ENCODE results near the gene LGI2. TPM values are rescaled to one million over a fixed set of nuclear protein-coding genes. Genes with fewer than 3 reads are reported as not detected.

LGI2 gene
- total and polyA plus RNA-seq, 2 of the 8 experiments (the other 6 are each of a cell fraction or from before 2014, with no cell fraction given): 2.3 to 4.0 TPM

DNA sequence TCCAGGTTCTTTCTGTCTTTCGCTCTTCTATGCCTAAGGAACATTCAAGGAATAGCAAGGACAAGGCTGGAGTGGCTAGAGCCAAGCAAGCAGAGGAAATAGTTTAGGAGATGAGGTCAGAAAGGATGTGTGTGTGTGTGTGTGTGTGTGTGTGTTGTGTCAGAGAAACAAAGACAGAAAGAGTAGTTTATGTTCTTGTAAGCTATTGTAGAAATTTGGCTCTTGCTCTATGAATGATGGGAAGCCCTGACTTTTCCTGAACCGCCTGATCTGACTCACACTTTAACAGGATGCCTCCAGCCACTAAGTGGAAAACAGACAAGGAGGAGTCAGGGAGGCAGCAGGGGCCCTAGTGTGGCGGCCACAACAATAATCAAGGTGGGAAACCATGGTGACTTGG, 39.7 kb downstream of the LGI2 start (continued):
- TF ChIP-seq, protein P1, sequence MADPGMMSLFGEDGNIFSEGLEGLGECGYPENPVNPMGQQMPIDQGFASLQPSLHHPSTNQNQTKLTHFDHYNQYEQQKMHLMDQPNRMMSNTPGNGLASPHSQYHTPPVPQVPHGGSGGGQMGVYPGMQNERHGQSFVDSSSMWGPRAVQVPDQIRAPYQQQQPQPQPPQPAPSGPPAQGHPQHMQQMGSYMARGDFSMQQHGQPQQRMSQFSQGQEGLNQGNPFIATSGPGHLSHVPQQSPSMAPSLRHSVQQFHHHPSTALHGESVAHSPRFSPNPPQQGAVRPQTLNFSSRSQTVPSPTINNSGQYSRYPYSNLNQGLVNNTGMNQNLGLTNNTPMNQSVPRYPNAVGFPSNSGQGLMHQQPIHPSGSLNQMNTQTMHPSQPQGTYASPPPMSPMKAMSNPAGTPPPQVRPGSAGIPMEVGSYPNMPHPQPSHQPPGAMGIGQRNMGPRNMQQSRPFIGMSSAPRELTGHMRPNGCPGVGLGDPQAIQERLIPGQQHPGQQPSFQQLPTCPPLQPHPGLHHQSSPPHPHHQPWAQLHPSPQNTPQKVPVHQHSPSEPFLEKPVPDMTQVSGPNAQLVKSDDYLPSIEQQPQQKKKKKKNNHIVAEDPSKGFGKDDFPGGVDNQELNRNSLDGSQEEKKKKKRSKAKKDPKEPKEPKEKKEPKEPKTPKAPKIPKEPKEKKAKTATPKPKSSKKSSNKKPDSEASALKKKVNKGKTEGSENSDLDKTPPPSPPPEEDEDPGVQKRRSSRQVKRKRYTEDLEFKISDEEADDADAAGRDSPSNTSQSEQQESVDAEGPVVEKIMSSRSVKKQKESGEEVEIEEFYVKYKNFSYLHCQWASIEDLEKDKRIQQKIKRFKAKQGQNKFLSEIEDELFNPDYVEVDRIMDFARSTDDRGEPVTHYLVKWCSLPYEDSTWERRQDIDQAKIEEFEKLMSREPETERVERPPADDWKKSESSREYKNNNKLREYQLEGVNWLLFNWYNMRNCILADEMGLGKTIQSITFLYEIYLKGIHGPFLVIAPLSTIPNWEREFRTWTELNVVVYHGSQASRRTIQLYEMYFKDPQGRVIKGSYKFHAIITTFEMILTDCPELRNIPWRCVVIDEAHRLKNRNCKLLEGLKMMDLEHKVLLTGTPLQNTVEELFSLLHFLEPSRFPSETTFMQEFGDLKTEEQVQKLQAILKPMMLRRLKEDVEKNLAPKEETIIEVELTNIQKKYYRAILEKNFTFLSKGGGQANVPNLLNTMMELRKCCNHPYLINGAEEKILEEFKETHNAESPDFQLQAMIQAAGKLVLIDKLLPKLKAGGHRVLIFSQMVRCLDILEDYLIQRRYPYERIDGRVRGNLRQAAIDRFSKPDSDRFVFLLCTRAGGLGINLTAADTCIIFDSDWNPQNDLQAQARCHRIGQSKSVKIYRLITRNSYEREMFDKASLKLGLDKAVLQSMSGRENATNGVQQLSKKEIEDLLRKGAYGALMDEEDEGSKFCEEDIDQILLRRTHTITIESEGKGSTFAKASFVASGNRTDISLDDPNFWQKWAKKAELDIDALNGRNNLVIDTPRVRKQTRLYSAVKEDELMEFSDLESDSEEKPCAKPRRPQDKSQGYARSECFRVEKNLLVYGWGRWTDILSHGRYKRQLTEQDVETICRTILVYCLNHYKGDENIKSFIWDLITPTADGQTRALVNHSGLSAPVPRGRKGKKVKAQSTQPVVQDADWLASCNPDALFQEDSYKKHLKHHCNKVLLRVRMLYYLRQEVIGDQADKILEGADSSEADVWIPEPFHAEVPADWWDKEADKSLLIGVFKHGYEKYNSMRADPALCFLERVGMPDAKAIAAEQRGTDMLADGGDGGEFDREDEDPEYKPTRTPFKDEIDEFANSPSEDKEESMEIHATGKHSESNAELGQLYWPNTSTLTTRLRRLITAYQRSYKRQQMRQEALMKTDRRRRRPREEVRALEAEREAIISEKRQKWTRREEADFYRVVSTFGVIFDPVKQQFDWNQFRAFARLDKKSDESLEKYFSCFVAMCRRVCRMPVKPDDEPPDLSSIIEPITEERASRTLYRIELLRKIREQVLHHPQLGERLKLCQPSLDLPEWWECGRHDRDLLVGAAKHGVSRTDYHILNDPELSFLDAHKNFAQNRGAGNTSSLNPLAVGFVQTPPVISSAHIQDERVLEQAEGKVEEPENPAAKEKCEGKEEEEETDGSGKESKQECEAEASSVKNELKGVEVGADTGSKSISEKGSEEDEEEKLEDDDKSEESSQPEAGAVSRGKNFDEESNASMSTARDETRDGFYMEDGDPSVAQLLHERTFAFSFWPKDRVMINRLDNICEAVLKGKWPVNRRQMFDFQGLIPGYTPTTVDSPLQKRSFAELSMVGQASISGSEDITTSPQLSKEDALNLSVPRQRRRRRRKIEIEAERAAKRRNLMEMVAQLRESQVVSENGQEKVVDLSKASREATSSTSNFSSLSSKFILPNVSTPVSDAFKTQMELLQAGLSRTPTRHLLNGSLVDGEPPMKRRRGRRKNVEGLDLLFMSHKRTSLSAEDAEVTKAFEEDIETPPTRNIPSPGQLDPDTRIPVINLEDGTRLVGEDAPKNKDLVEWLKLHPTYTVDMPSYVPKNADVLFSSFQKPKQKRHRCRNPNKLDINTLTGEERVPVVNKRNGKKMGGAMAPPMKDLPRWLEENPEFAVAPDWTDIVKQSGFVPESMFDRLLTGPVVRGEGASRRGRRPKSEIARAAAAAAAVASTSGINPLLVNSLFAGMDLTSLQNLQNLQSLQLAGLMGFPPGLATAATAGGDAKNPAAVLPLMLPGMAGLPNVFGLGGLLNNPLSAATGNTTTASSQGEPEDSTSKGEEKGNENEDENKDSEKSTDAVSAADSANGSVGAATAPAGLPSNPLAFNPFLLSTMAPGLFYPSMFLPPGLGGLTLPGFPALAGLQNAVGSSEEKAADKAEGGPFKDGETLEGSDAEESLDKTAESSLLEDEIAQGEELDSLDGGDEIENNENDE (IDR thresholded peaks at IDR 0.05; ENCODE audit: insufficient replicate concordance, low read length): no peak
- TF ChIP-seq, protein P2, sequence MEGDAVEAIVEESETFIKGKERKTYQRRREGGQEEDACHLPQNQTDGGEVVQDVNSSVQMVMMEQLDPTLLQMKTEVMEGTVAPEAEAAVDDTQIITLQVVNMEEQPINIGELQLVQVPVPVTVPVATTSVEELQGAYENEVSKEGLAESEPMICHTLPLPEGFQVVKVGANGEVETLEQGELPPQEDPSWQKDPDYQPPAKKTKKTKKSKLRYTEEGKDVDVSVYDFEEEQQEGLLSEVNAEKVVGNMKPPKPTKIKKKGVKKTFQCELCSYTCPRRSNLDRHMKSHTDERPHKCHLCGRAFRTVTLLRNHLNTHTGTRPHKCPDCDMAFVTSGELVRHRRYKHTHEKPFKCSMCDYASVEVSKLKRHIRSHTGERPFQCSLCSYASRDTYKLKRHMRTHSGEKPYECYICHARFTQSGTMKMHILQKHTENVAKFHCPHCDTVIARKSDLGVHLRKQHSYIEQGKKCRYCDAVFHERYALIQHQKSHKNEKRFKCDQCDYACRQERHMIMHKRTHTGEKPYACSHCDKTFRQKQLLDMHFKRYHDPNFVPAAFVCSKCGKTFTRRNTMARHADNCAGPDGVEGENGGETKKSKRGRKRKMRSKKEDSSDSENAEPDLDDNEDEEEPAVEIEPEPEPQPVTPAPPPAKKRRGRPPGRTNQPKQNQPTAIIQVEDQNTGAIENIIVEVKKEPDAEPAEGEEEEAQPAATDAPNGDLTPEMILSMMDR (IDR thresholded peaks at IDR 0.05; ENCODE audit: control extremely low read depth in 1 of 3, insufficient read depth in 1 of 3, low read depth in 1 of 3, low read length in 3 of 3): no peak
- TF ChIP-seq BRCA1 (IDR thresholded peaks at IDR 0.05; ENCODE audit: low read depth, low read length) (no peak), CTBP2 (IDR thresholded peaks at IDR 0.05; ENCODE audit: borderline replicate concordance, insufficient read depth, insufficient read length, low read length) (no peak), SRF (IDR thresholded peaks at IDR 0.05; ENCODE audit: low read depth, low read length) (no peak), GABPA (IDR thresholded peaks at IDR 0.05; ENCODE audit: borderline replicate concordance, insufficient read depth, low read length) (no peak), BCL11A (IDR thresholded peaks at IDR 0.05; ENCODE audit: low read depth in 2 of 2, low read length in 2 of 2) (no peak), POLR2AphosphoS5 (IDR thresholded peaks at IDR 0.05; ENCODE audit: low read depth, low read length) (no peak), TAF7 (optimal IDR thresholded peaks at IDR 0.05; ENCODE audit: borderline replicate concordance, low read depth, low read length) (no peak), CREB1 (IDR thresholded peaks at IDR 0.05) (no peak)

All from H1 (cell line).